Mammary epithelial cell (primary cell): ENCODE data around the gene ING3.

Experiments used
- EZH2 ChIP-seq: IDR thresholded peaks from 2 replicates; pipeline ENCODE4 v1.6.1; 2012; ENCODE audit warnings: low read length, inconsistent platforms, borderline replicate concordance
- TF ChIP-seq, protein P1 (sequence below), 2 donors: IDR thresholded peaks in 1 of 2; conservative IDR thresholded peaks in 1 of 2; 2 replicates each; pipeline ENCODE4 v1.5.1; 2011 to 2012; ENCODE audit warnings: inconsistent platforms in 2 of 2, low read length in 2 of 2, mild to moderate bottlenecking in 2 of 2, control low read depth in 1 of 2, low read depth in 1 of 2; ENCODE audit not compliant: insufficient read depth in 1 of 2; ENCODE audit errors: extremely low read depth in 1 of 2

- TF ChIP-seq, protein P1, sequence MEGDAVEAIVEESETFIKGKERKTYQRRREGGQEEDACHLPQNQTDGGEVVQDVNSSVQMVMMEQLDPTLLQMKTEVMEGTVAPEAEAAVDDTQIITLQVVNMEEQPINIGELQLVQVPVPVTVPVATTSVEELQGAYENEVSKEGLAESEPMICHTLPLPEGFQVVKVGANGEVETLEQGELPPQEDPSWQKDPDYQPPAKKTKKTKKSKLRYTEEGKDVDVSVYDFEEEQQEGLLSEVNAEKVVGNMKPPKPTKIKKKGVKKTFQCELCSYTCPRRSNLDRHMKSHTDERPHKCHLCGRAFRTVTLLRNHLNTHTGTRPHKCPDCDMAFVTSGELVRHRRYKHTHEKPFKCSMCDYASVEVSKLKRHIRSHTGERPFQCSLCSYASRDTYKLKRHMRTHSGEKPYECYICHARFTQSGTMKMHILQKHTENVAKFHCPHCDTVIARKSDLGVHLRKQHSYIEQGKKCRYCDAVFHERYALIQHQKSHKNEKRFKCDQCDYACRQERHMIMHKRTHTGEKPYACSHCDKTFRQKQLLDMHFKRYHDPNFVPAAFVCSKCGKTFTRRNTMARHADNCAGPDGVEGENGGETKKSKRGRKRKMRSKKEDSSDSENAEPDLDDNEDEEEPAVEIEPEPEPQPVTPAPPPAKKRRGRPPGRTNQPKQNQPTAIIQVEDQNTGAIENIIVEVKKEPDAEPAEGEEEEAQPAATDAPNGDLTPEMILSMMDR (conservative IDR thresholded peaks at IDR 0.05 in 1 of 2, IDR thresholded peaks at IDR 0.05 in 1 of 2; ENCODE audit: extremely low read depth in 1 of 2, insufficient read depth in 1 of 2, low read depth in 1 of 2, low read length in 2 of 2) = no peak
- TF ChIP-seq EZH2 = no peak
Observed at GRCh38 chr7:121019018-121019417, 68.4 kb downstream of the ING3 start.
